Effector memory CD8-positive, alpha-beta T cell (primary cell): Measurements from ENCODE around the gene PPP2R2D.

Experiments
- ATAC-seq: fragments of 150-1000 bp; cut with Tn5 transposase; replicated peaks from 2 replicates; pipeline ENCODE4 v1.10.0; 2021; ENCODE audit warnings: mild to moderate bottlenecking, moderate library complexity
- DNase-seq, 3 experiments: peaks; one replicate each; pipeline ENCODE4 v3.0.0; 2021
- H3K27ac Mint-ChIP-seq, 2 donors: one replicate each; pipeline ENCODE4 v1.8.0; 2022; ENCODE audit warnings: mild to moderate bottlenecking in 2 of 2, mixed read lengths in 2 of 2, moderate library complexity in 2 of 2
- H3K27me3 Mint-ChIP-seq, 2 donors: one replicate each; pipeline ENCODE4 v1.8.0; 2022; ENCODE audit warnings: mixed read lengths in 2 of 2
- H3K36me3 Mint-ChIP-seq: one replicate; pipeline ENCODE4 v1.8.0; 2022; ENCODE audit warnings: mild to moderate bottlenecking, moderate library complexity, mixed read lengths; ENCODE audit not compliant: insufficient read depth
- H3K4me1 Mint-ChIP-seq, 2 donors: one replicate each; pipeline ENCODE4 v1.8.0; 2022; ENCODE audit warnings: low read depth in 2 of 2, mixed read lengths in 2 of 2
- H3K4me3 Mint-ChIP-seq, 2 donors: one replicate each; pipeline ENCODE4 v1.8.0; 2022; ENCODE audit warnings: mild to moderate bottlenecking in 2 of 2, mixed read lengths in 2 of 2, moderate library complexity in 2 of 2
- H3K9me3 Mint-ChIP-seq, 2 donors: one replicate each; pipeline ENCODE4 v1.8.0; 2022; ENCODE audit warnings: mixed read lengths in 2 of 2

PPP2R2D gene

GRCh38 chr10:131935260-131935659, 34.5 kb downstream of the PPP2R2D start:
- DNase-seq (no peak), ATAC-seq (no peak)
- peaks cover 39% of the 10 kb centered on the region for H3K36me3 Mint-ChIP-seq
- no peaks in the 10 kb centered on the region for H3K9me3 Mint-ChIP-seq
- H3K4me3 Mint-ChIP-seq: no peak overlapping the region
- H3K4me1 Mint-ChIP-seq: peaks cover 19 to 25% of the 10 kb centered on the region in 2 donors
- peak overlapping the region; percentile 67 to 81 for H3K27ac Mint-ChIP-seq
- no peaks in the 10 kb centered on the region for H3K27me3 Mint-ChIP-seq

GRCh38 chr10:131936294-131936693, 35.5 kb downstream of the PPP2R2D start:
- Mint-ChIP-seq H3K9me3 (no peaks in the 10 kb centered on the region), H3K27me3 (no peaks in the 10 kb centered on the region), H3K4me3 (no peak overlapping the region), H3K27ac (peak overlapping the region in 1 of 2 donors; percentile 72), H3K36me3 (peaks cover 48% of the 10 kb centered on the region), H3K4me1 (peaks cover 11 to 16% of the 10 kb centered on the region in 2 donors)
- ATAC-seq: no peak
- no peak for DNase-seq

- peaks cover 53% of the 10 kb centered on the region for H3K36me3 Mint-ChIP-seq
- H3K4me1 Mint-ChIP-seq: peaks cover 7 to 13% of the 10 kb centered on the region in 2 donors
- H3K9me3 Mint-ChIP-seq: no peaks in the 10 kb centered on the region
- peak overlapping the region; percentile 72 to 77 for H3K27ac Mint-ChIP-seq
- ATAC-seq (no peak), DNase-seq (no peak)
- no peak overlapping the region for H3K4me3 Mint-ChIP-seq
- no peaks in the 10 kb centered on the region for H3K27me3 Mint-ChIP-seq
Measured at GRCh38 chr10:131936736-131937135, 35.9 kb downstream of the PPP2R2D start.

- Mint-ChIP-seq H3K9me3 (no peaks in the 10 kb centered on the region), H3K36me3 (peaks cover 61% of the 10 kb centered on the region), H3K27me3 (no peaks in the 10 kb centered on the region), H3K4me1 (peaks cover 7 to 13% of the 10 kb centered on the region in 2 donors), H3K27ac (peak overlapping the region in 1 of 2 donors; percentile 31), H3K4me3 (no peak overlapping the region)
- ATAC-seq (no peak), DNase-seq (no peak)
Measured at GRCh38 chr10:131937836-131938235, 37.0 kb downstream of the PPP2R2D start.

- no peak overlapping the region for H3K4me3 Mint-ChIP-seq
- no peaks in the 10 kb centered on the region for H3K27me3 Mint-ChIP-seq
- peaks cover 7 to 13% of the 10 kb centered on the region in 2 donors for H3K4me1 Mint-ChIP-seq
- DNase-seq: no peak
- no peak for ATAC-seq
- H3K9me3 Mint-ChIP-seq: no peaks in the 10 kb centered on the region
- H3K27ac Mint-ChIP-seq: peak overlapping the region in 1 of 2 donors; percentile 11
- H3K36me3 Mint-ChIP-seq: peaks cover 69% of the 10 kb centered on the region
Measured at GRCh38 chr10:131938681-131939080, 37.9 kb downstream of the PPP2R2D start.

- peaks cover 71% of the 10 kb centered on the region for H3K36me3 Mint-ChIP-seq
- ATAC-seq (no peak), DNase-seq (no peak)
- H3K27me3 Mint-ChIP-seq: no peaks in the 10 kb centered on the region
- H3K4me1 Mint-ChIP-seq: peaks cover 1 to 3% of the 10 kb centered on the region in 2 donors
- peak overlapping the region in 1 of 2 donors; percentile 68 for H3K27ac Mint-ChIP-seq
- H3K9me3 Mint-ChIP-seq: no peaks in the 10 kb centered on the region
- H3K4me3 Mint-ChIP-seq: no peak overlapping the region
Measured at GRCh38 chr10:131942455-131942854, 41.6 kb downstream of the PPP2R2D start.

GRCh38 chr10:131943021-131943814, 42.4 kb downstream of the PPP2R2D start:
- H3K4me1 Mint-ChIP-seq: peaks cover 1 to 3% of the 10 kb centered on the region in 2 donors
- H3K27ac Mint-ChIP-seq: peak overlapping the region; percentile 59 to 68
- H3K9me3 Mint-ChIP-seq: no peaks in the 10 kb centered on the region
- peaks cover 73% of the 10 kb centered on the region for H3K36me3 Mint-ChIP-seq
- peak; percentile 46 for ATAC-seq
- no peaks in the 10 kb centered on the region for H3K27me3 Mint-ChIP-seq
- no peak for DNase-seq
- no peak overlapping the region for H3K4me3 Mint-ChIP-seq

- H3K9me3 Mint-ChIP-seq: no peaks in the 10 kb centered on the region
- peaks cover 68% of the 10 kb centered on the region for H3K36me3 Mint-ChIP-seq
- peaks cover 1 to 3% of the 10 kb centered on the region in 2 donors for H3K4me1 Mint-ChIP-seq
- H3K4me3 Mint-ChIP-seq: no peak overlapping the region
- DNase-seq: no peak
- no peaks in the 10 kb centered on the region for H3K27me3 Mint-ChIP-seq
- ATAC-seq: no peak
- no peak overlapping the region for H3K27ac Mint-ChIP-seq
Measured at GRCh38 chr10:131944412-131944811, 43.6 kb downstream of the PPP2R2D start.

GRCh38 chr10:131944976-131945695, 44.3 kb downstream of the PPP2R2D start:
- DNase-seq (no peak), ATAC-seq (no peak)
- Mint-ChIP-seq H3K4me1 (peaks cover 1 to 3% of the 10 kb centered on the region in 2 donors), H3K27me3 (no peaks in the 10 kb centered on the region), H3K27ac (no peak overlapping the region), H3K9me3 (no peaks in the 10 kb centered on the region), H3K36me3 (peaks cover 61% of the 10 kb centered on the region), H3K4me3 (no peak overlapping the region)

- no peak for ATAC-seq
- H3K27ac Mint-ChIP-seq: no peak overlapping the region
- no peaks in the 10 kb centered on the region for H3K9me3 Mint-ChIP-seq
- H3K27me3 Mint-ChIP-seq: no peaks in the 10 kb centered on the region
- H3K36me3 Mint-ChIP-seq: peaks cover 54% of the 10 kb centered on the region
- H3K4me1 Mint-ChIP-seq: peaks cover 1 to 3% of the 10 kb centered on the region in 2 donors
- H3K4me3 Mint-ChIP-seq: no peak overlapping the region
- DNase-seq: no peak
Measured at GRCh38 chr10:131946321-131946751, 45.5 kb downstream of the PPP2R2D start.

- H3K27ac Mint-ChIP-seq: no peak overlapping the region
- ATAC-seq (no peak), DNase-seq (no peak)
- peaks cover 54% of the 10 kb centered on the region for H3K36me3 Mint-ChIP-seq
- H3K9me3 Mint-ChIP-seq: no peaks in the 10 kb centered on the region
- no peaks in the 10 kb centered on the region for H3K27me3 Mint-ChIP-seq
- H3K4me1 Mint-ChIP-seq: peaks cover 1 to 3% of the 10 kb centered on the region in 2 donors
- H3K4me3 Mint-ChIP-seq: no peak overlapping the region
Measured at GRCh38 chr10:131946880-131947279, 46.1 kb downstream of the PPP2R2D start.

- H3K4me1 Mint-ChIP-seq: peaks cover 1 to 3% of the 10 kb centered on the region in 2 donors
Measured at GRCh38 chr10:131947631-131948347, 47.0 kb downstream of the PPP2R2D start.

GRCh38 chr10:131948501-131948900, 47.7 kb downstream of the PPP2R2D start:
- ATAC-seq (no peak), DNase-seq (no peak)
- Mint-ChIP-seq H3K36me3 (peaks cover 42% of the 10 kb centered on the region), H3K27ac (no peak overlapping the region), H3K9me3 (no peaks in the 10 kb centered on the region), H3K4me1 (peaks cover 1 to 3% of the 10 kb centered on the region in 2 donors), H3K27me3 (no peaks in the 10 kb centered on the region), H3K4me3 (no peak overlapping the region)

More at GRCh38 chr10:131947631-131948347, 47.0 kb downstream of the PPP2R2D start:
- no peaks in the 10 kb centered on the region for H3K27me3 Mint-ChIP-seq
- H3K36me3 Mint-ChIP-seq: peaks cover 48% of the 10 kb centered on the region
- no peak overlapping the region for H3K27ac Mint-ChIP-seq
- no peaks in the 10 kb centered on the region for H3K9me3 Mint-ChIP-seq
- no peak for DNase-seq
- no peak for ATAC-seq
- no peak overlapping the region for H3K4me3 Mint-ChIP-seq
